SU-DHL-6 (cell line): ENCODE data around the gene CH25H.

Source experiments
- EZH2phosphoT487 ChIP-seq: fragments of 200-600 bp; sonication (generic), shearing (Covaris generic); conservative IDR thresholded peaks from 2 replicates; pipeline ENCODE4 v1.6.1; 2018; ENCODE audit warnings: mild to moderate bottlenecking, antibody characterized with exemption, low read length, moderate library complexity, mixed read lengths
- TF ChIP-seq, protein P1 (sequence below): fragments of 200-600 bp; sonication (generic); IDR thresholded peaks from one replicate; pipeline ENCODE4 v1.5.1; 2017; ENCODE audit warnings: antibody characterized with exemption, mild to moderate bottlenecking, low read length, moderate library complexity; ENCODE audit not compliant: insufficient read depth, poor library complexity, severe bottlenecking

- TF ChIP-seq, protein P1, sequence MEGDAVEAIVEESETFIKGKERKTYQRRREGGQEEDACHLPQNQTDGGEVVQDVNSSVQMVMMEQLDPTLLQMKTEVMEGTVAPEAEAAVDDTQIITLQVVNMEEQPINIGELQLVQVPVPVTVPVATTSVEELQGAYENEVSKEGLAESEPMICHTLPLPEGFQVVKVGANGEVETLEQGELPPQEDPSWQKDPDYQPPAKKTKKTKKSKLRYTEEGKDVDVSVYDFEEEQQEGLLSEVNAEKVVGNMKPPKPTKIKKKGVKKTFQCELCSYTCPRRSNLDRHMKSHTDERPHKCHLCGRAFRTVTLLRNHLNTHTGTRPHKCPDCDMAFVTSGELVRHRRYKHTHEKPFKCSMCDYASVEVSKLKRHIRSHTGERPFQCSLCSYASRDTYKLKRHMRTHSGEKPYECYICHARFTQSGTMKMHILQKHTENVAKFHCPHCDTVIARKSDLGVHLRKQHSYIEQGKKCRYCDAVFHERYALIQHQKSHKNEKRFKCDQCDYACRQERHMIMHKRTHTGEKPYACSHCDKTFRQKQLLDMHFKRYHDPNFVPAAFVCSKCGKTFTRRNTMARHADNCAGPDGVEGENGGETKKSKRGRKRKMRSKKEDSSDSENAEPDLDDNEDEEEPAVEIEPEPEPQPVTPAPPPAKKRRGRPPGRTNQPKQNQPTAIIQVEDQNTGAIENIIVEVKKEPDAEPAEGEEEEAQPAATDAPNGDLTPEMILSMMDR = no peak
- no peak for TF ChIP-seq EZH2phosphoT487
Observed at GRCh38 chr10:89226891-89227290, 19.8 kb upstream of the CH25H start.
